HFFc6 (cell line): Measurements from ENCODE around the gene NCOA3. TPM values are rescaled to one million over a fixed set of nuclear protein-coding genes. Genes with fewer than 3 reads are reported as not detected.

Experiments used
- DNase-seq: peaks from one replicate; pipeline ENCODE4 v3.0.0-alpha.2; 2018
- H3K27ac Mint-ChIP-seq: 2 replicates; pipeline ENCODE4 v1.8.0; 2020; ENCODE audit warnings: mild to moderate bottlenecking, mixed read lengths
- H3K27me3 Mint-ChIP-seq: 2 replicates; pipeline ENCODE4 v1.8.0; 2021; ENCODE audit warnings: mild to moderate bottlenecking, moderate library complexity, mixed read lengths; ENCODE audit not compliant: insufficient read depth
- H3K36me3 Mint-ChIP-seq: 2 replicates; pipeline ENCODE4 v1.8.0; 2021; ENCODE audit warnings: low read depth, mixed read lengths
- H3K4me1 Mint-ChIP-seq: 2 replicates; pipeline ENCODE4 v1.8.0; 2020; ENCODE audit warnings: low read depth, mixed read lengths
- H3K4me3 Mint-ChIP-seq: 2 replicates; pipeline ENCODE4 v1.8.0; 2020; ENCODE audit warnings: mild to moderate bottlenecking, moderate library complexity, mixed read lengths
- H3K9me3 Mint-ChIP-seq: 2 replicates; pipeline ENCODE4 v1.8.0; 2020; ENCODE audit warnings: mild to moderate bottlenecking, mixed read lengths
- total RNA-seq, 6 experiments: library from RNA; stranded (reverse); fragmentation: NEBNext Ultra II Directional; extraction: Animal tissue kit (Norgen Biotek cat#: 25700); gene quantifications; 2 replicates in 1 of 6; 3 replicates in 5 of 6; pipeline ENCODE4 v1.2.3, GENCODE V29; 2021
- TF ChIP-seq, protein P1 (sequence below): fragments of 200-600 bp; sonication (generic); IDR thresholded peaks from 2 replicates; pipeline ENCODE4 v1.5.0; 2021; ENCODE audit warnings: antibody characterized with exemption, mild to moderate bottlenecking

NCOA3 gene
- total RNA-seq, 6 experiments from 2014 or later = 28.6 to 40.9 (median 32.7) TPM

DNA sequence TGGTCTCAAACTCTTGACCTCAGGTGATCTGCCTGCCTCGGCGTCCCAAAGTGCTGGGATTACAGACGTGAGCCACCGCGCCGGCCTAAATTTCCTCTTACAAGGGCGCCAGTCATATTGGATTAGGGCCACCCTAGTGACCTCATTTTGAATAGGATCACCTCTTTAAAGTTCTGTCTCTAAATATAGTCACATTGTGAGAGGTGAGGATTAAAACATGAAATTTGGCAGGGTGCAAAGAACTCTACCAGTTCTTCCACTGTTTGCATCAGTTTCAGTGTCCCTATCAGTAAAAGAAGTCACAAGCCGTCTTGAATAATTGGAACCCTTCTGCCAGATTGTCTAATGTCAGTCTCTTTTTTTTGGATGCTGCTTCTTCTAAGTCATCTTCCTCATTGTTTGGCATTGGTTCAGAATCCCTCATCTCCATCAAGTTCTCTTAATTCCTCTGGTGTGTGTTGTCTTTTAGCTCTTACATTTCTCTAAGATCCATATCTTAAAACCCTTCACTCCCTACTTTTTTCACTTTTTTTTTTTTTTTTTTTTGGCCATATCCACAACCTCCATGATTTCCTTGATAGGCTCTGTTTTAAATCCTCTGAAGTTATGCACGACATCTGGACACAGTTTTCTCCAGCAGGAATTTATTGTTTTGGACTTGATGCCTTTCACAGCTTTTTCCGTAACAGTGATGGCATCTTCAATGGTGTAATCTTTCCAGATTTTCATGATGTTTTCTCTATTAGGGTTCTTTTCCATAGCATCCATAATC is 56.8 kb downstream of the NCOA3 start:
- H3K4me1 Mint-ChIP-seq = peaks cover 60% of the 10 kb centered on the region
- H3K27ac Mint-ChIP-seq = peak overlapping the region; percentile 50
- H3K4me3 Mint-ChIP-seq = peak overlapping the region; percentile 60
- TF ChIP-seq, protein P1, sequence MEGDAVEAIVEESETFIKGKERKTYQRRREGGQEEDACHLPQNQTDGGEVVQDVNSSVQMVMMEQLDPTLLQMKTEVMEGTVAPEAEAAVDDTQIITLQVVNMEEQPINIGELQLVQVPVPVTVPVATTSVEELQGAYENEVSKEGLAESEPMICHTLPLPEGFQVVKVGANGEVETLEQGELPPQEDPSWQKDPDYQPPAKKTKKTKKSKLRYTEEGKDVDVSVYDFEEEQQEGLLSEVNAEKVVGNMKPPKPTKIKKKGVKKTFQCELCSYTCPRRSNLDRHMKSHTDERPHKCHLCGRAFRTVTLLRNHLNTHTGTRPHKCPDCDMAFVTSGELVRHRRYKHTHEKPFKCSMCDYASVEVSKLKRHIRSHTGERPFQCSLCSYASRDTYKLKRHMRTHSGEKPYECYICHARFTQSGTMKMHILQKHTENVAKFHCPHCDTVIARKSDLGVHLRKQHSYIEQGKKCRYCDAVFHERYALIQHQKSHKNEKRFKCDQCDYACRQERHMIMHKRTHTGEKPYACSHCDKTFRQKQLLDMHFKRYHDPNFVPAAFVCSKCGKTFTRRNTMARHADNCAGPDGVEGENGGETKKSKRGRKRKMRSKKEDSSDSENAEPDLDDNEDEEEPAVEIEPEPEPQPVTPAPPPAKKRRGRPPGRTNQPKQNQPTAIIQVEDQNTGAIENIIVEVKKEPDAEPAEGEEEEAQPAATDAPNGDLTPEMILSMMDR = no peak
- peaks cover 8% of the 10 kb centered on the region; the same call in 1 of the 2 replicates for H3K36me3 Mint-ChIP-seq
- peaks cover 2% of the 10 kb centered on the region; the same call in 1 of the 2 replicates for H3K27me3 Mint-ChIP-seq
- DNase-seq = peak; percentile 19
- H3K9me3 Mint-ChIP-seq = no peaks in the 10 kb centered on the region

- Mint-ChIP-seq H3K36me3 (peaks cover 8% of the 10 kb centered on the region; the same call in 1 of the 2 replicates), H3K27ac (peak overlapping the region; percentile 50), H3K4me3 (no peak overlapping the region), H3K9me3 (no peaks in the 10 kb centered on the region), H3K27me3 (peaks cover 2% of the 10 kb centered on the region; the same call in 1 of the 2 replicates), H3K4me1 (peaks cover 63% of the 10 kb centered on the region)
- DNase-seq = no peak
- TF ChIP-seq, protein P1 = no peak
These were observed 57.5 kb downstream of the NCOA3 start for GRCh38 chr20:47559141-47559540.

- Mint-ChIP-seq H3K36me3 (0 out of 2 replicates have a peak, but pooled peaks cover 4% of the 10 kb centered on the region), H3K27ac (no peak overlapping the region), H3K27me3 (peaks cover 2% of the 10 kb centered on the region; the same call in 1 of the 2 replicates), H3K4me3 (no peak overlapping the region), H3K9me3 (no peaks in the 10 kb centered on the region), H3K4me1 (peaks cover 68% of the 10 kb centered on the region)
- DNase-seq = peak; percentile 34
- TF ChIP-seq, protein P1 = no peak
These were observed 59.5 kb downstream of the NCOA3 start for GRCh38 chr20:47561180-47561579.

GRCh38 chr20:47561603-47562583 is 60.2 kb downstream of the NCOA3 start:
- no peak for DNase-seq
- Mint-ChIP-seq H3K36me3 (0 out of 2 replicates have a peak, but pooled peaks cover 4% of the 10 kb centered on the region), H3K27me3 (peaks cover 2% of the 10 kb centered on the region; the same call in 1 of the 2 replicates), H3K9me3 (no peaks in the 10 kb centered on the region), H3K27ac (peak overlapping the region; percentile 30), H3K4me1 (peaks cover 60% of the 10 kb centered on the region), H3K4me3 (no peak overlapping the region)
- TF ChIP-seq, protein P1 = no peak

GRCh38 chr20:47566269-47566668 is 64.6 kb downstream of the NCOA3 start:
- DNase-seq = no peak
- peaks cover 53% of the 10 kb centered on the region for H3K4me1 Mint-ChIP-seq
- H3K27ac Mint-ChIP-seq = no peak overlapping the region
- TF ChIP-seq, protein P1 = no peak
- no peaks in the 10 kb centered on the region for H3K27me3 Mint-ChIP-seq
- H3K4me3 Mint-ChIP-seq = no peak overlapping the region
- H3K9me3 Mint-ChIP-seq = peaks cover 1% of the 10 kb centered on the region
- peaks cover 12% of the 10 kb centered on the region for H3K36me3 Mint-ChIP-seq
